GM19468 (cell line): ENCODE data around the gene ARL4C.
"Not testable (repeated sequence)": the region's sequence is repeated elsewhere in the genome, so short reads cannot be mapped to it uniquely, and the experiment has no call there.

ENCODE experiments used
- ATAC-seq: cut with Tn5 transposase; IDR thresholded peaks from one replicate; pipeline ENCODE4 v1.9.1; 2021; ENCODE audit warnings: mild to moderate bottlenecking, moderate library complexity, moderate number of reproducible peaks; ENCODE audit not compliant: unreplicated experiment; ENCODE audit errors: extremely low read depth

The ARL4C gene

GRCh38 chr2:234479465-234479864 lies 17.4 kb downstream of the ARL4C start:
- no peak for ATAC-seq

- no peak for ATAC-seq
These were observed 18.6 kb downstream of the ARL4C start for GRCh38 chr2:234478121-234478858.

GRCh38 chr2:234476766-234477165 lies 20.1 kb downstream of the ARL4C start:
- no peak for ATAC-seq

- ATAC-seq = no peak
These were observed 22.2 kb downstream of the ARL4C start for GRCh38 chr2:234474654-234475053.

- ATAC-seq = no peak
These were observed 24.7 kb downstream of the ARL4C start for GRCh38 chr2:234472155-234472554.

GRCh38 chr2:234469972-234470371 lies 26.9 kb downstream of the ARL4C start:
- no peak for ATAC-seq

GRCh38 chr2:234469251-234469845 lies 27.5 kb downstream of the ARL4C start:
- ATAC-seq = no peak

GRCh38 chr2:234468503-234468902 lies 28.4 kb downstream of the ARL4C start:
- ATAC-seq = no peak

- no peak for ATAC-seq
These were observed 29.6 kb downstream of the ARL4C start for GRCh38 chr2:234467289-234467688.

GRCh38 chr2:234464291-234464645 lies 32.6 kb downstream of the ARL4C start:
- ATAC-seq = no peak

GRCh38 chr2:234463626-234464290 lies 33.1 kb downstream of the ARL4C start:
- ATAC-seq = no peak

- no peak for ATAC-seq
These were observed 34.5 kb downstream of the ARL4C start for GRCh38 chr2:234462218-234462992.

- no peak for ATAC-seq
These were observed 37.4 kb downstream of the ARL4C start for GRCh38 chr2:234459401-234460009.

GRCh38 chr2:234458466-234458865 lies 38.4 kb downstream of the ARL4C start:
- no peak for ATAC-seq

GRCh38 chr2:234457421-234457820 lies 39.5 kb downstream of the ARL4C start:
- no peak for ATAC-seq

GRCh38 chr2:234455246-234455645 lies 41.6 kb downstream of the ARL4C start:
- not testable (repeated sequence) for ATAC-seq

GRCh38 chr2:234454433-234454832 lies 42.4 kb downstream of the ARL4C start:
- no peak for ATAC-seq

GRCh38 chr2:234453216-234453615 lies 43.7 kb downstream of the ARL4C start:
- ATAC-seq = no peak

- no peak for ATAC-seq
These were observed 44.8 kb downstream of the ARL4C start for GRCh38 chr2:234451852-234452625.

- ATAC-seq = no peak
These were observed 45.6 kb downstream of the ARL4C start for GRCh38 chr2:234451242-234451641.
